HG03064 (cell line): ENCODE results near the gene ADAM12.
"Not testable (repeated sequence)": the region's sequence is repeated elsewhere in the genome, so short reads cannot be mapped to it uniquely, and the experiment has no call there.

Source experiments
- ATAC-seq: cut with Tn5 transposase; IDR thresholded peaks from one replicate; pipeline ENCODE4 v1.9.1; 2021; ENCODE audit warnings: low read depth; ENCODE audit not compliant: unreplicated experiment

The ADAM12 gene

DNA sequence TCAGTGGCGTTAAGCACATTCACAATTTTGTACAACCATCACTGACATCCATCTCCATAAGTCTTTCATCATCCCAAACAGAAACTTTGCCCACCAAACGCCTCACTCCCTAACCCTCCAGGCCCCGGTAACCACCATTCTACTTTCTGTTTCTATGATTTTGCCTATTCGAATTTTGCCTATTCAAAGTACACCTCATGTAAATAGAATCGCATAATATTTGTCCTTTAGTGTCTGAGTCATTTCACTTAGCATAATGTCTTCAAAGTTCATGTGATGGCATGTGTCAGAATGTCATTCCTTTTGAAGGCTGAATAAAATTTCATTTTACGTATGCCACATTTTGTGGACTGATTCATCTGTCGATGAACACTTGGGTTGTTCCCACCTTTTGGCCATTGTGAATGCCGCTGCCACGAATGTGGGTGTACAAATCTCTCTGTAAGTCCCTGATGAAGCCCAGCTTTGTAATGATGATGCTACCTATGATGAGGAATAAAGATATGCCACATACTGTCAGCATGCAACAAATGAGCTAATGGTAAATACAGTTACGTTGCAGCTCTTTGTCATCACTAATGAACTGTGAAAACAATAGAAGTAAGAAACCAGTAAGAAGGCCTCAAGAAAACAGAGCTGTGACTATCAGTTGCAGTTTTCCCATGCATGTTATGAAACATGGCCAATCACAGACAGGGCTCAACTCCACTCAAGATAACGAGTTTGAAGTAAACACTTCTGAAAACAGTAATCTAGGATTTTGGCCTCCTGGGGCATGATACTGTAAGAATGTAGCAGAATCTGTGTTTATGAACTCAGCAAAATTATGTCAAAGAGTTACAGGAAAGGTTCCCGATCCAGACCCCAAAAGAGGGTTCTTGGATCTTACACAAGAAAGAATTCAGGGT is 120.0 kb downstream of the ADAM12 start:
- ATAC-seq = no peak

DNA sequence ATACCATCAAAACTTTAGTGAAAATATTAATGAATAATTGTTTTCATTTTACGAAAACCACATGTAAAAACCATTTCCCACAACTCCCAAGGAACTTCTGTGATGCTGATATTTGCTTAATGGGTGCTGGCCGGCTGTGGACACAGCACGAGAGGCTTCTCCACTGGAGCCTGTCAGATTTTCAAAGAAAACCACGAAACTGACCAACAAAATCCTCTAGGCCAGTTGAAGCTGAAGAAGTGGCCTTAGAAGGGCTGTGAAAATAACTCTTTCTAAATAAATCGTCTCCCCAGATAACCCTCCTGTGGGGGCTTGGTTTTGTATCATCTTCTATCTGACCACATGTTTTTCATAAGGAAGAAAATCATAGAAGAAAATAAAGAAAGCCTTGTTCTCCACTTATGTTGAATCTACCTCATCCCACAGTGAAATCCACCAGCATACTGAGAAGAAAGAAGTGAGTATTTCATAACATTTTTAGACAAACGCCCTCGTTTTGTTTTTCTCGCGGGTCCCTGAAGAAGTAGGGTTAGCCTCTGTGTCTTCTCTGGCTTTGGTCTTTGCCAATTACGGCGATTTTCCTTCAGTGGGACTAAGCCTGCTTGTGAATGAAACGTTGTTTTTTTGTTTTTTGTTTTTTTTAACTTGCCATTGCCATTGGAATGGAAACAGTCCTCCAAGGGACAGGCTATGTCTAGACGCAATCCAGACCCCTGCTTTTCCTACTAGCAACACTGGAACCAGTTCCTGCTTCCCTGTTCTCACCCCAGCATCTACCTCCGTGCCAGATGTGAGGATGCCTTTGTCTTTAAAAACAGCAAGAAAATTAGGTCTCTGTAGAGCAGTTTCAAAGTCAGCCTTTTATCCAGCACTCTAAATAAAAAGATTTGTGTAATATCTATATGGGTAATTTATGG is 123.9 kb downstream of the ADAM12 start:
- no peak for ATAC-seq

DNA sequence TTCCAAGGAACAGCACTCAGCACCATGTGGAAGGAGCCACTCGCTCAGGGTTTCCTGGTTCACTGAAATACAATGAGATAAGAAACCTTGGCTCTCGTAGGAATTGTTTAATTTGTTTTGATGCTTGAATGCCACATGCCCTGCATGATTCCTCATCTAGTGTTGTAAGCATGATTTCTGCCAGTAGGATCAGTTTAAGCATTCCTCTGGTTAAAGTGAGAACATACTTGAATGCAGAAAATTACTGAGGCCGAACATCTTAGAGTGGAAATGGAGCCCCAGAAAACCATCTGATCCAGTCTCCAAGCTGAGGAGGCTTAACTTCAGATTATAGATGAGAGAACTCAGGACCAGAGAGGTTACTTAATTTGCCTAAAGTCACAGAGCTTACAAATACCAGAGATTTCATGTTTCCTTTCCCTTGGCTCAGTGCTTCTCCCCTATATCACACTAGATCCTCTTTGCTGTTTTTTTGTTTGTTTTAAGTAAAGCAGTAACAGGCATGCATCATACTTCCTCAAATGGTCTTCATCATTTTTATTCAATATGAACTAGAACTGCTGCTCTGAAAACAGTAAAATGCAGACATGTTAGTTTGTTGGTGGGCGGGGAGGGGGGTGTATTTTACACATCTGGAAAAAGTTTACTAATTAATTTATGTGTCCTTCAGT is 125.1 kb downstream of the ADAM12 start:
- no peak for ATAC-seq

DNA sequence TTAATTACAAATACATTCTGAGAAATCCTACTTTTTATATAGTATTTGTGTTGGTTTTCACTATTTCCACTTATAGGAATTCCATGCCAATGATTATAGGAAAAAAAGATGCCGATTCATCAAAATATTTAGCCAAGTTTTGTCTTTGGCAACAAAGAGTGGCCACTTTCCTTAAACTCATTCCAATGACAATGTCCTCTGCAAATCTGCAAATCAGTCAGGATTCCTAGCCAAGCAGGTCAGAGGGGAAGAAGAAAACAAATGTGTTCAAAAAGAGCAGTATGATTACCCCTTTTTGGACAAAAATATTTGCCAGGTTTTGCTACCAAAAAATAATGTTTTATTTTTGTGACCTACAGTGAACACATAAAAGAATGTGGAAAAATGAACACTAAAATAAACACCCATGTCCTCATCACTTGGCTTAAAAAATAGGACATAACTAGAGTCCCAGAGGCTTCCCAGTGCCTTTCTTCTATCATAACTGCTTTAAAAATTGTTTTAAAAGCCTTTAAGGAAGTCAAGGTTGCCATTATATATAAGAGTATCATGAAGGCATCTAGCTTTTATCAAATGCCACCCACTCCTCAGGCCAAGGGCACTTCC is 125.9 kb downstream of the ADAM12 start:
- ATAC-seq = no peak

DNA sequence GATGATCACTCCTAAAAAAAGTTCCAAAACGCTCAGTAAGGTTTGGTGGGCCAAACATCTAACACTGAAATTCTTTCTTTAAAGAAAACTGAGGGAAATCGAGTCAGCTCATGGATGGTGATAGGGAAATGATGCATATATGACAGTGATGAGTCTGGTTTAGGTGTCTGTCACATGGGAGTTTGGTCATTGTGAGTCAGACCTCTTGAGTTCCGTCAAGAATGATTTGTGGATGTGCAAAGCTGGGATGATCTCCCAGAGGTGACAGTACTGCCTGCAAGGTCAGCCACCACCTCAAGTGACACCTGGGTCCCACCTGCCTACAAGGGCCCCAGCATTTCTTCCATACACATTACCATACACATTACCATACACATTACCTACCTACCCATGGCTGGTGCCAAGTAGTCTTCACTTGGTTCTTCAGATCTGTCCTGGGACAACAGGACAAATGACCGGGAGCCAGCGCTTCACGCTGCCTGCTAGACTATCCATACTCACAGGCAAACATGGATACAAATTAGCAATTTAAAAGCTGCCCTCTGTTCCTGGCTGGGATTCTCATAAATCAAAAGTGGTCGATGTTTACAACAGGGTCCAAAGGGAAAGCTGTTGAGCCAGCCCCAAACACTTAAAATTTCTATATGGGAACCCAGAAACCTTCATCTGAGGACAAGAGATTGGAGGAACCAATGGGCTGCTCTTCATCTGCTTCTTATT is 128.4 kb downstream of the ADAM12 start:
- no peak for ATAC-seq

DNA sequence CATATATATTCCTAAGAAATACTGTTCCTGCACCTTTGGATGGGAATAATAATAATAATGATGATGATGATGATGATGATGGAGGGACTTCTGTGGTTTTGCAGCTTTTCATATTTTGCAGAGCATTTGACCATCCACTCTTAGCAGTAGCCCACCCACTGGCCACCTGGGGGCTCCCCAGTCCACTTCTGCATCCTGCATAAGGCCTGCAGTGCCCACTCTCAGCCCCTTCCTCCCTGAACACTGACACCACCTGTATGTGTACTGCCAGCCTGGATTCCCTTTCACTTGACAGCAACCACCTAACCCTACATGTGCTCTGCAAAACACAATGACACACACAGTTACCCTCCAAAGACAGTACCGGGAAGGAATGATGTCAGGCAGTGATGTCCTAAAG is 131.4 kb downstream of the ADAM12 start:
- ATAC-seq = no peak

DNA sequence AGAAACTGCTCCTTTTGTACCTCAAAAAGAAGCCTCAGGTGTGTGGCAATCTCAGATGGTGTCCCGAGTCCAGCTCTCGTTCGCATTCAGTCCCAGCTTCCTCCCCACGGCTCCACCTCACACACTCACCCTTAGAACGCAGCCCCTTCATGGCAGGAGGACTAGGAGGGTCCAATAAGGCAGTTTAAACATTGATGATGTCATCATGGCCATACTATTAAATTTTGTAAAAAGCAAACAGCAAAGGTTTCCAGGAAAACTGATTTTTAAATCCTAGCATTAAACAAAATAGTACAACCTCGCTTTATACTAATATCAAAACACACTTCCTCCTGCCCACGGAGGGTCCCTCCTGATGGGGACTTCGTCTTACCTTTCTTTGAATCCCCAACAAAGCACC is 133.0 kb downstream of the ADAM12 start:
- no peak for ATAC-seq

DNA sequence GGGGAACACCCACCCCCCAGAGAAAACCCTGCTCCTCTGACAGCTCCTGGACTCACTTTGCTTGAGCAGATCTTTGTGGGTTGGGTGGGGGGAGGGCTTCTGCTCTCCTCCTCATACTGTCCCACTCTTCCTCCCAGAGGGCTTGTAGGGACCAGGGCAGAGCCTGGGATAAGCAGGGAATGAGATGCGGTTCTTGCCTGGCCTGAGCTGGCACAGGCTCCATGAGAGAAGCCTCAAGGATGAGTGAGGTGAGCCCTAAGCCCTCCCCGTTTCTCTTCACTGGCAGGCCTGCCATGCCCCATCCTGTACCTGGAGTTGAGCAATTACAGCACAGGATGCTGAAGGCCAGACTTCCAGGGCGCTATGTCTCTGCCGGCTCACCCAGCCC is 134.7 kb downstream of the ADAM12 start:
- ATAC-seq = no peak

DNA sequence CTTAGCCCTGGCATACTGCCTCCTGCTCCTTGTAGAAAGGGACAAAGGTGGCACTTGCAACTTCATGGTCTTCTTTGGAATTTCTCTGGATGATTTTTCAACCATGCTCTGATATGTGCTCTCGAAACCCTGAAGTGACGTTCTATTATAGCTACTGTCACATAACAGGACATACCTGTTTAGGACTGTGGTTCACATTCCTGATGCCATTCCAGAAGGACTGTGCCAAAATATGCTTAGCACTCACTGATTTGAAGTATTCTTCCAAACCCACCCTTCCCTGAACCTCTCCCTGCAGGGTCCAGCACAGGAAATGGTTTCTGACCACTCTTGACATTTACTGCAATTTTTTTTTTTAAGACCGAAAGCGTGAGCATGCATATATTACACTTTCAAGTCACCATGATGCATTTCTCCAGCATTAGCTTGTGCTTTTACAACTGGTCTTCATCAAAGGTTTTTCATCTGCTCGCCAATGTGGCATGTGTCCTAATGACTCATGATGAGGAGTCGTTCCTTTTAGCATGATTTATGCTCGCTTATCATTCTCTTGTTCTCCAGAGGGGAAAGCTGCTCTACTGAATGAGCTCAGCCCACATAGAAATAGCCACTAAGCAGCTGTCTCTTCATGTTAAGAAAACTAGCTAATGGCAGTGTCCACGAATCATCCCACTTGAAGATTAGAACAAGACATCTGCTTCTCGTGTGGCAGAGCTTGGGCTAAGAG is 135.2 kb downstream of the ADAM12 start:
- ATAC-seq = no peak

DNA sequence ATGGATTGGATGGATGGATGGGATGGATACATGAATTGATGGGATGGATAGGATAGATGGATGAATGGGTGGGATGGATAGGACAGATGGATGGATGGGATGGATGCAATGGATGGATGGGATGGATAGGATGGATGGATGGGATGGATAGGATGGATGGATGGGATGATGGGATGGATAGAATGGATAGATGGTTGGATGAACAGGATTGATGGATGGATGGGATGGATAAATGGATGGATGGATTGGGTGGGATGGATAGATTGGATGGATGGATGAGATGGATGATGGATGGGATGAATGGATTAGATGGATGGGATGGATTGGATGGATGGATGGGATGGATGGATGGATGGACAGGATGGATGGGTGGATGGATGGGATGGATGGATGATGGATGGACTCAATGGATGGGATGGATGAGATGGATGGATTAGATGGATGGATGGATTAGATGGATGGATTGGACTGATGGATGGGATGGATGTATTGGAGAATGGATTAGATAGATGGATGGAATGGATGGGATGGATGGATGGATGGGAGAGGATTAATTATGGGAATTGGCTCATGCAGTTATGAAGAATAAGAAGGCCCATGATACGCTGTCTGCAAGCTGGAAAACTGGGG is 136.4 kb downstream of the ADAM12 start:
- no peak for ATAC-seq

DNA sequence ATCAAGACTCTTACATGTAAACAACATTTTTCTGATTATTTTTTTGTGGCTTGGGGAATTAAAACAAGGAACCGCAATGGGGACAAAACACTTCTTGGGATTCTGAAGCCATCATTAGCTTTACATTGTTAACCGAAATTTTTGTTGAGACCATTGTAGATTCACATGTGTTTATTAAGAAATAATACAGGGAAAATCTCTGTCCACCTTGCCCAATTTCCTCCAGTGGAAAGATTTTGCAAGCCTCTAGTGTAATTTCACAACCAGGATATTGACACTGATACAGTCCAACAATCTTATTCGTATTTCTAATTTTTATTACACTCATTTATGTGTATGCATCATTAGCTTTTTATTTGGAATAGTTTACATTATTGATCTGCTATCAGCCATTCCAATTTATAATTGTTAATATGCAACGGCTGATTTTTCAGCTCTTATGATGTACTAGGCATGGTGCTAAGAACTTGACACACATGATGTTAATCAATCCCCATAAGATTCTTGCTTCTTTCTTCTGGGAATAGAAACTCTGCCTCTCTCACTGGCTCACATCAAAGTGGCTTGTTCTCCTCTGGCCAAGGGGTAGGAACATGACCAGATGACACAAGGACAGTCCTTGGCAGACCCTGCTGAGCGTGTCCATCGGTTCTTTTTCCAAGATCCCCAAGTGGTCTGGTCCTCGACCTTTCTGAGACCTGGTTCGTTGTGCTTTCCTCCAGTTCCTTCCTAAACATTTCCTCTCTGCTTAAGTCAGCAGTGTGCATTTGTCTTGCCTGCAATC is 137.6 kb downstream of the ADAM12 start:
- ATAC-seq = no peak

DNA sequence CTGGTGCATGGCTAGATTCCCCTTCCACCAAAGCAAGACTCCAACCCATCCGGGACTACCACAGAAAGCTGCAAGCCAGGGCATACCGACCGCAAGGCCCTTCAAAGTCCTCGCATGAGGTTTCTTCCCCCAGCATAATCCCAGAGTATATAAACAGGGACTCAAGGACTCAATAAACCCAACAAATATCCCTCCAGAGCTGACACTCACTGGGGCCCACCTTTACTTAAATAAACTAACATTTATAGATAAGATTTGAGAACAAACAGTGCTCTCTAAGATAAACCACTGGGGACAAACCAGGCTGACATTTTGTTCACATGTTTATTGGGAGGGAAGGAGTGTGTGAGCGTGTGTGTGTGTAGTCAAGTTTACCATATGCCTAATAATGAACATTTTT is 138.2 kb downstream of the ADAM12 start:
- ATAC-seq = no peak

DNA sequence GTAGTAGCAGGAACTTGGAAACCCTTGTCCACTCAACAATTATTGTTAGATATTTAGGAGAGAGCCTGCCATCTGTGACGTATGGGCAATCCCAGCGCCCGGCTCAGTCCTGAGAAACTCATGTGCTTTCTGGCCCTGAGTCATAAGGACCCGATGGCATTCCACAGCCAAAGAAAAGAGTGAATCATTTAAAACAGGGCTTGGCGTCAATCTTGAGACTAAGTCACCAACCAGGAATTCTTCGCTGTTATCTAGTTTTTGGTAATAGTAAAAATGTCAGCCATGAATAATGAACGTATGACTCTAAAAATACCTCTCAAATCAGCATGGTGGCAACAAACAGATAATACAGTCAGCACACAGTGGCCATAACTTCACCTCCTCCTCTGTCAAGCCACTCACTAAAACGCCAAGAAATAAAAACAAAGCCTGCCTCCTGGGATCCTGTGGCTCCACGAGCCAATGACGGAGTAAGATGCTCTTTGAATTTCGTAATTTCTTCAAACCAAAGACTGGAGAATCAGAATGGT is 140.8 kb downstream of the ADAM12 start:
- ATAC-seq = no peak

DNA sequence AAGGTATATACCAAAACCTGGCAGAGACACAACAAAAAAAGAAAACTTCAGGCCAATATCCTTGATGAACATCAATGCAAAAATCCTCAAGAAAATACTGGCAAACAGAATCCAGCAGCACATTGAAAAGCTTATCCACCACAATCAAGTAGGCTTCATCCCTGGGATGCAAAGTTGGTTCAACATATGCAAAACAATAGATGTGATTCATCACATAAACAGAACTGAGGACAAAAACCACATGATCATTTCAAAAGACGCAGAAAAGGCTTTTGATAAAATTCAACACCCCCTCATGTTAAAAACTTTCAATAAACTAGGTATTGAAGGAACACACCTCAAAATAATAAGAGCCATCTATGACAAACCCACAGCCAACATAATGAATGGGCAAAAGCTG is 141.9 kb downstream of the ADAM12 start:
- ATAC-seq = not testable (repeated sequence)

DNA sequence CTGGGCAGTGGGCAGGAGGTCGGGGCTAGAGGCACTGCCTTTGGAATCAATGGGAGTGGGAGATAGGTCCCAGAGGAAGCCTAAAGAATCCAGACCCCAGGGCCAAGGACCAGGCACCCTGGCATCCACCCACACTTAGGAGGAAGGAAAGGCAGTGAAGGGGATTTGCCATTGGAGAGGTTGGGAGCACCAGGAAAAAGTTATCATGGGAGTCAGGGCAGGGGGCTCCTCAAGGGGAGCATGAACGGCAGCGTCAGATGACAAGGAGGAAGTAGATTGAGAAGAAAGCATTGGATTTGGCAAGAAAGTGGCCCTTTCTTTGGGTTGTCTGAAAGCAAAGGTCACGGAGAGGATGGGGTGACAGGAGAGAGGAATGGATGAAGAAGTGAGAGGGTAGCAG is 142.8 kb downstream of the ADAM12 start:
- no peak for ATAC-seq

DNA sequence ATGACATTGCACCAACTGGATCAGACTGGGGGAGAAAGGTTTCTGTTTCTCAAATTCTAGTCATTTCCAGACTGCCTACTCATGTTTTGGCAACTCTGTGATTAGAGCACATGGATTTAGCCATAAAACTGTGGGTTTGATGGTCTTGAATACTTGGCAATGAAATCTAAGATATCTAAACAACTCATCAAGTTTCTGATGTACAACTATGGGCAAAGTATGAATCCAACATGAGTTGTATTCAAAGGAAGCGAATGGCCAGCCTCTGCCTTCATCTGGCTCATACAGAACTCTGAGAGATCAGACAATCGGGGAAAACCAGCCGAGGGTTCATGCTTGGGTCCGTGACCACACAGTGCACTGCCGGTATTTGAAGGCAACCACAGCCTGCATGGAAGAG is 144.3 kb downstream of the ADAM12 start:
- no peak for ATAC-seq

DNA sequence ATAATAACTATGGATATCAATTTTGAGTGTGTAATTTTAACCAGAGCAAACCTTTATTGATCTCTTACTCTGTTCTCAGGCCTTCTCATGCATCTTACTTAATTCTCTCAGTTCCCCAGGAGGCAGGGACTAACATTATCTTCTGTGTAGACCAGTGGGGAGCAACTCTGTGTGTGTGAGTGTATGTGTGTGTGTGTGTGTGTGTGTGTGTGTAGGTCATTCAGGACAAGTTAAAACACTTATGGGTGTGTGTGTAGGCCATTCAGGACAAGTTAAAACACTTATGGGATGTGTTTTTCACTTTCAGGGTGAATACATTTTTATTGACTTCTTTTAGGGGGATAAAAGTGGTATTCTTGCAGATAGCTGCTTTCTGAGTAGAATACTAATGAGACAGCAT is 145.0 kb downstream of the ADAM12 start:
- ATAC-seq = no peak
